ENCODE data around the gene COX10. TPM values are rescaled to one million over a fixed set of nuclear protein-coding genes. Genes with fewer than 3 reads are reported as not detected.
"Not testable (repeated sequence)": the region's sequence is repeated elsewhere in the genome, so short reads cannot be mapped to it uniquely, and the experiment has no call there.

Gene COX10
- total RNA-seq, 2 experiments from 2014 or later = 29.9 to 30.6 TPM

DNA sequence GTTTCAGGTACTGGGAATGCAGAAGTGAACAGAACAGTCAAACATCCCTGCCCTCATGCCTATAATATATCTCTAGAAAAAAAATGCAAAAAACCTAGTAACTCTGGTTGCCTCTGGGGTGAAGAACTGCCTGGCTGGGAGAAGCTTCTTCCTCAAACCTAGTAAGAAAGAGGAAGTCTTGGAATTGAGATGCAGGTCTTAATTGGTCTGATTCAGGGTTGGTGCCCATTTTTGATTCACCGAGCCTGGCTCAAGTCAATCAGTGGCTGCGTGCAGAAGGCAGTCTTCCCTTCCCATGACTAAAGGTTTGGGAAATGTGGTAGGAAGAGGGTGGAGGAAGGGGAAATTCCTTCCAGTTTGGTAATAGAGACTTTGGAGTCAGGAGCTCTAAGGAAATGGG lies 145.0 kb downstream of the COX10 start:
- intact Hi-C loops (cut with micrococcal nuclease) = no loop called here
- Mint-ChIP-seq H3K27ac (no peak overlapping the region), H3K36me3 (ENCODE audit: low read depth) (peaks cover 25% of the 10 kb centered on the region), H3K4me3 (no peak overlapping the region), H3K4me1 (ENCODE audit: low read depth) (peaks cover 12% of the 10 kb centered on the region), H3K27me3 (ENCODE audit: low read depth) (no peaks in the 10 kb centered on the region), H3K9me3 (no peaks in the 10 kb centered on the region)
- CTCF ChIA-PET = no interaction called here
- DNase-seq = no peak

DNA sequence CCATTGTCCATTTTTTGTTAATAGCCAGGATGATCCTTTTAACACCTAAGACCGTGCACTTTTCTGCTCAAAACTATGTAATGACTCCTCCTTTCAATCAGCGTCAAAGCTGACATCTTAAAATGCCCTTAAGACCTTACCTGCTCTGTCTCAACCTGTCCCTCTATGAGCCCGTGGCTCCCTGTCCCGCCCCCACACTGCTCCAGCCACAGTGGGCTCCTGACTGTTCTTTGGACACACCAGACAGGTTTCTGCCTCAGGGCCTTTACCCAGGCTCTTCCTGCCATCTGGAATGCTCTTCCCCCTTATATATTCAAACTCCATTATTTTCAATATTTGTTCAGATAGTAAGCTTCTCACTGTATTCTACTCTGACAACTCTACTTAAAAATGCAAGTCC lies 153.3 kb downstream of the COX10 start:
- Mint-ChIP-seq H3K27ac (no peak overlapping the region), H3K9me3 (no peaks in the 10 kb centered on the region), H3K27me3 (ENCODE audit: low read depth) (no peaks in the 10 kb centered on the region), H3K36me3 (ENCODE audit: low read depth) (peaks cover 1% of the 10 kb centered on the region), H3K4me1 (ENCODE audit: low read depth) (peaks cover 4% of the 10 kb centered on the region), H3K4me3 (no peak overlapping the region)
- intact Hi-C loops (cut with micrococcal nuclease) = no loop called here
- CTCF ChIA-PET = no interaction called here
- no peak for DNase-seq

DNA sequence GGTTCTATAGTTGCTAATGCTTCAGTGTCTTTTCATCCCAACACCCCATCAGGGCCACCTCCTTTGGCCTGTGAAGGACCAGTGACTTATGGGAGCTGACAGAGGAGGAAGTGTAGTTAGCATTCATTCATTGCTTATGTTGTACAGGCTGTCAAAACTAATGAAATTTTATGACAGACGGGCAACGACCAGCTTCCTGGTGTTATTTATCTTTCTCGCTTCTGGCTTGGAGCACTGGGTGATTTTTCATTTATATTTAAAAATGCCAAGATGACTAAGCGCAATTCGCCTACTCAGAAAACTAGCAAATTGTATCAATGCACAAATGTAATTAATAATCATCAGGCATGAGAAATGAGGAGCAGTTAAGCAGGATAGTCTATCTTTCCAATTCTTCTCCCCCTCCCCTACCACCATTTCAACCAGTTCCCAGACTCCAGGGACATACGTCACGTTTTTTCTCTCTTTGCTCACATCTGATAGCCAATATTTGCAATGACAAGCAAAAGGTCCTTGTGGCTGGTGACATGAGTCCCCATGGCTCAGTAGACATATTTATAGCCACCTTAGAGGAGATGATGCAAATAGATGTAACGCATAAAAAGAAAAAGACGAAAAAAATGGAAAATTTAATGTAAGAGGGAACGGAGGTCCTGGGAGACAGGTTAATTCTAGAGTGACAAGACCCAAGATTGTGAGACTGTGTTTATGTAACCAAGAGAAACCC lies 156.1 kb downstream of the COX10 start:
- H3K4me1 Mint-ChIP-seq (ENCODE audit: low read depth) = peaks cover 4% of the 10 kb centered on the region
- intact Hi-C loops (cut with micrococcal nuclease) = no loop called here
- peaks cover 1% of the 10 kb centered on the region for H3K36me3 Mint-ChIP-seq (ENCODE audit: low read depth)
- CTCF ChIA-PET = no interaction called here
- H3K27ac Mint-ChIP-seq = no peak overlapping the region
- DNase-seq = no peak
- peaks cover 2% of the 10 kb centered on the region for H3K9me3 Mint-ChIP-seq
- no peak overlapping the region for H3K4me3 Mint-ChIP-seq
- no peaks in the 10 kb centered on the region for H3K27me3 Mint-ChIP-seq (ENCODE audit: low read depth)

DNA sequence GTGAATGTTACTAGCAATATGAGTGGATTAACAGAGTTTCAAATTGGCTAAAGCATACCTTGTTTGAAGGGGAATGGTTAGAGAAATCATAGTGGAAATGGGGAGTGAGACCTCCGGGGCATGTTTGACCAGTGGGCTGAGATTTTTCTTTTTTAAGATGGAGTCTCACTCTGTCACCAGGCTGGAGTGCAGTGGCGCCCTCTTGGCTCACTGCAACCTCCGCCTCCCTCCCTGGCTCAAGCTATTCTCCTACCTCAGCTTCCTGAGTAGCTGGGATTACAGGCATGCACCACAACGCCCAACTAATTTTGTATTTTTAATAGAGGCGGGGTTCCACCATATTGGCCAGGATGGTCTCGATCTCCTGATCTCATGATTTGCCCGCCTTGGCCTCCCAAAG lies 157.7 kb downstream of the COX10 start:
- intact Hi-C loops (cut with micrococcal nuclease) = no loop called here
- peaks cover 3% of the 10 kb centered on the region for H3K9me3 Mint-ChIP-seq
- H3K4me3 Mint-ChIP-seq = no peak overlapping the region
- H3K27me3 Mint-ChIP-seq (ENCODE audit: low read depth) = no peaks in the 10 kb centered on the region
- H3K36me3 Mint-ChIP-seq (ENCODE audit: low read depth) = peaks cover 1% of the 10 kb centered on the region
- DNase-seq = no peak
- no peak overlapping the region for H3K27ac Mint-ChIP-seq
- H3K4me1 Mint-ChIP-seq (ENCODE audit: low read depth) = no peaks in the 10 kb centered on the region
- CTCF ChIA-PET = interaction anchor here (0.6 kb wide), 1 partner anchor 471 kb away, joined by 4 read pairs; no protein-coding TSS in a partner anchor

DNA sequence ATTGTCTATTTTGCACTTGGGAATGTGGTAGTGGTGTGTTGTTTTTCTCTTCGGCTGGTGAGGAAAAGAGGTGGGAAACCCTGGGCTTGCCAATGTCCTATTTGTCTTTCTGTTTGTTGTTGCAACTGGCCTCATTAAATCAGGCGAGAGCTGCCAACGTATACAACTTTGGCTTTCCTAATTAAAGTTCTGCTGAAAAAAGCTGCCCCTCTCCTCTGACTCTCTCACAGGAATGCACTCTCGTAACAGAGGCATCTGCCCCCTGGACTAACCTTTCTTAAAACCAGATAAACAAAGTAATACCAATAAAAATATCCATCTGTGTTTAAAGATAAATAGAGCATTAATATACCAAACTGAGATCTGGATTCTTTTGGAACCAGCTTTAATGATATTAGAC lies 159.6 kb downstream of the COX10 start:
- no peak overlapping the region for H3K27ac Mint-ChIP-seq

DNA sequence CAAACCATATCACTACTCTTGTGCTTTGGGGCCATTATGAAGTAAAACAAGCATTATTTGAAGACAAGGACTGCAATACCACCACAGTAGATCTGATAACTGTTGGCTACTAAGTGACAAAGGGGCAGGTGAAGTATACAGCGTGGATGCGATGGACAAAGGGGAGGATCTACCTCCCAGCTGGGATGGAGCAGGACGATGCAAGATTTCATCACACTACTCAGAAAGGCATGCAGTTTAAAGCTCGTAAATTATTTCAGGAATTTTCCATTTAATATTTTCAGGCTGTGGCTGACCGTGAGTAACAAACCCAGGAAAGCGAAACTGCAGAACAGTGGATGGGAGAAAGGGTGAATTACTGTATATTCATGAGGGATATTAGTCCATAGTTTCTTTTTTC lies 161.9 kb downstream of the COX10 start:
- H3K4me1 Mint-ChIP-seq (ENCODE audit: low read depth); DNase-seq; H3K27ac Mint-ChIP-seq; H3K36me3 Mint-ChIP-seq (ENCODE audit: low read depth); H3K27me3 Mint-ChIP-seq (ENCODE audit: low read depth); intact Hi-C loops (cut with micrococcal nuclease); H3K4me3 Mint-ChIP-seq; CTCF ChIA-PET; H3K9me3 Mint-ChIP-seq: not testable (repeated sequence)

More for the DNA sequence above, 159.6 kb downstream of the COX10 start:
- no peaks in the 10 kb centered on the region for H3K4me1 Mint-ChIP-seq (ENCODE audit: low read depth)
- H3K27me3 Mint-ChIP-seq (ENCODE audit: low read depth) = no peaks in the 10 kb centered on the region
- no peak overlapping the region for H3K4me3 Mint-ChIP-seq
- peaks cover 3% of the 10 kb centered on the region for H3K9me3 Mint-ChIP-seq
- CTCF ChIA-PET = no interaction called here
- intact Hi-C loops (cut with micrococcal nuclease) = no loop called here
- DNase-seq = no peak
- H3K36me3 Mint-ChIP-seq (ENCODE audit: low read depth) = peaks cover 1% of the 10 kb centered on the region

DNA sequence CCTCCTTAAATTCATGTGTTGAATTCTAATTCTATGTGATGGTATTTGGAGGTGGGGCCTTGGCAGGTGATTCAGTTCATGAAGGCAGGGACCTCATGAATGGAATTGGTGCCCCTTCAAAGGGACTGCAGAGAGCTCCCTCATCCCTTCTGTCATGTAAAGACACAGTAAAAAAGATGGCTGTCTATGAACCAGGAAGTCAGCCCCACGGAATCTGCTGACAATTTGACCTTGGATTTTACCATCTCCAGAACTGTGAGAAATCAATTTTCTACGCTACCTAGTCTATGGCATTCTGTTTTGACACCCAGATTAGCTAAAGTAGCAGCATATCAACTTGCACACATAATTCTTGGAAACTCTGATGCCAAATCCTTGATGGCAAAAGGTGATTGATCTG lies 165.7 kb downstream of the COX10 start:
- H3K4me3 Mint-ChIP-seq; H3K27me3 Mint-ChIP-seq (ENCODE audit: low read depth); H3K4me1 Mint-ChIP-seq (ENCODE audit: low read depth); DNase-seq; H3K36me3 Mint-ChIP-seq (ENCODE audit: low read depth); CTCF ChIA-PET; H3K27ac Mint-ChIP-seq; H3K9me3 Mint-ChIP-seq; intact Hi-C loops (cut with micrococcal nuclease): not testable (repeated sequence)

DNA sequence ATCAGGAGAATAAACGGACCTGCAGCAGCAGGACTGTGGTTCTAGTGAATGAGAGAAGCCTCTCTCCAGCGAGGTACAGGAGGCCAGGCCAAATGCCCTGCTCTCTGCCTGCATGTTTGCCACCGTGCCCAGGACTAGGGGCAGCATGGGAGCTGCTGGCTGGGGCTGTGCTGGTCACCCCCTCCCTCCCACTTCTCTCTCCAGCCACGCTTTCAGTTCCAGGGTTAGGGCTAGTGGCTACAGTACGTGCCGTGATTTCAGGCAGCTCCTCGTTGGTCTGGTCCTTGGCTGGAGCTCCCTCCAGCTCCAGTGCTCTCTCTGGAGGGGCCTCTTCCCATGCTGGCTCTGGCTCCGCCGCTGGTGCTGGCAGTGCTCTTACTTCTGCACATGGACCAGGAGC lies 166.7 kb downstream of the COX10 start:
- CTCF ChIA-PET; H3K9me3 Mint-ChIP-seq; H3K27me3 Mint-ChIP-seq (ENCODE audit: low read depth); intact Hi-C loops (cut with micrococcal nuclease); H3K27ac Mint-ChIP-seq; H3K4me3 Mint-ChIP-seq; H3K36me3 Mint-ChIP-seq (ENCODE audit: low read depth); DNase-seq; H3K4me1 Mint-ChIP-seq (ENCODE audit: low read depth): not testable (repeated sequence)

DNA sequence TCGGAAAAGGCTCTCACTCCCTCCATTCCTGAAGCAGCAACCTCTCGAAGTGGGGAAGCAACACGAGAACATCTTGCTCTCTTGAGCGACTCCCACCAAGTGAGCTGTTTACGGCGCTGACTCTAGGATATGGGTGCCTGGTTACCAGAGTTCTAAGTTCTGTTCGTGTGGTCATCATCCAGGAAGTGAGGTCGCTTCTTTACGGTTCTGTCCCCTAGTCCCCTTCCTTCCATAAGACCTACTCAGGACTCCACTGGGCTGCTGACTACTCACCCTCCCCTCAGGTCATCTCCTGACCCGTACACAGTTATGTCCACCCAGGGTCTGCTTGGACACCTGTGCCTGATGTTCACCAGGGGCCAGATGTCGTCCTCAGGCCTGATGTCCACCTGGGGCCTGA lies 167.5 kb downstream of the COX10 start, which contains the start of gene CDRT15:
CDRT15 (minus strand) TSS at position 101 of the 400 bp plus-strand sequence; CDS start at position 72, 29 bp downstream.
- CTCF ChIA-PET; DNase-seq; H3K4me3 Mint-ChIP-seq; H3K9me3 Mint-ChIP-seq; H3K4me1 Mint-ChIP-seq (ENCODE audit: low read depth); intact Hi-C loops (cut with micrococcal nuclease); H3K36me3 Mint-ChIP-seq (ENCODE audit: low read depth); H3K27ac Mint-ChIP-seq; H3K27me3 Mint-ChIP-seq (ENCODE audit: low read depth): not testable (repeated sequence)

DNA sequence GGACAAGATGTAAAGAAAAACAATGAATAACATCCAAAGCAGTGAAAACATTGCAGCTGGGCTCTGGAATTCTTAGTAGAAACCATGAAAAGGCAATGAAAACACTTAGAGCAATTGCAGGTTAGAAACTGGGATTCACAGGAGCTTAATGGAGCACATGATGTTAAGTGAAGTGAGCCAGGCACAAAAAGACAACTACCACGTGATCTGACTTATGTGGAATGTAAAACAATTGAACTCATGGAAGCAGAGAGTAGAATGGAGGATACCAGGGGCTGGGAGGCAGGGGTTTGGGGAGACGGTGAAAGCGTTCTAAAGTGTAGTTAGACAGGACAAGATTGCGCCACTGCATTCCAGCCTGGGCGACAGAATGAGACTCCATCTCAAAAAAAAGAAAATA lies 170.0 kb downstream of the COX10 start:
- H3K27me3 Mint-ChIP-seq (ENCODE audit: low read depth); intact Hi-C loops (cut with micrococcal nuclease); H3K9me3 Mint-ChIP-seq; H3K4me3 Mint-ChIP-seq; H3K27ac Mint-ChIP-seq; H3K4me1 Mint-ChIP-seq (ENCODE audit: low read depth); H3K36me3 Mint-ChIP-seq (ENCODE audit: low read depth); CTCF ChIA-PET; DNase-seq: not testable (repeated sequence)

DNA sequence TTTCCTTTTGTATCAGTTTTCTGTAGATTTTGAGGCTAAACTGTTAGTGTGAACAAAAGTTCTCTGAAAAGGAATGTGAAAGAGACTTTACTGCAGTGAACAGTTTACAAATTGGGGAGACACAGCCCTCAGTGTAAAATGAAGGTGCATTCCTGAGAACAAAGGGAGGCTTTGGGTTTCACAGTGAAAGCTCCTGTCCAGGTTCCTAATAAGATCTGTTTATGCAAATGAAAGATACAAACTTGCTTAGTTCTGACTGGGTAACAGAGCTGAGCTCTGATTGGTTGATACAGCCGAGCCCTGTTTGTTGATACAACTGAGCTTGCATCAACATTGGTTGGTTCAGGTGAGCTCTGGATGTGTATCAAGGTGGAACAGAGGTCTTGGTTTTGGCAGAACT lies 175.7 kb downstream of the COX10 start:
- Mint-ChIP-seq H3K4me3 (no peak overlapping the region), H3K4me1 (ENCODE audit: low read depth) (no peaks in the 10 kb centered on the region), H3K36me3 (ENCODE audit: low read depth) (no peaks in the 10 kb centered on the region), H3K27me3 (ENCODE audit: low read depth) (no peaks in the 10 kb centered on the region), H3K27ac (no peak overlapping the region), H3K9me3 (no peaks in the 10 kb centered on the region)
- CTCF ChIA-PET = no interaction called here
- intact Hi-C loops (cut with micrococcal nuclease) = no loop called here
- no peak for DNase-seq

DNA sequence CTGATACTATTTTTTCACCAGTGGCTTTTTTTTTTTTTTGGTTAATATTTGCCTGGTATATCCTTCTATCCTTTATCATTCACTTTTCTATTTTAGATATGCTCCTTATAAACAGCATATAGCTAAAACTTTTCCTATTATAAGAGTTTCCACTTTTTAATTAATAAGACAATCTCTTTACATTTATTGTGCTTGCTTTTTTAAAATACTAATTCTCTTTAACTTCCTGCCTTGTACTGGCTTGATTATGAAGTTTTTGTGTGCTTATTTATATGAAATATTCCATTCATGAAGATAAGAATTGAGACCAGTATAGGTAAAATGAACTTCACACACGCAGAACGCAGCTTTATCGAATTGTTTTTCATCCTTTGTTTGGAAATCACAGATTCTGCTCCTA lies 176.3 kb downstream of the COX10 start:
- DNase-seq = no peak
- Mint-ChIP-seq H3K27me3 (ENCODE audit: low read depth) (no peaks in the 10 kb centered on the region), H3K36me3 (ENCODE audit: low read depth) (no peaks in the 10 kb centered on the region), H3K4me1 (ENCODE audit: low read depth) (no peaks in the 10 kb centered on the region), H3K4me3 (no peak overlapping the region), H3K27ac (no peak overlapping the region), H3K9me3 (no peaks in the 10 kb centered on the region)
- intact Hi-C loops (cut with micrococcal nuclease) = no loop called here
- CTCF ChIA-PET = no interaction called here
